ENCODE data around the gene SYNPR. TPM values are rescaled to one million over a fixed set of nuclear protein-coding genes. Genes with fewer than 3 reads are reported as not detected.

SYNPR gene
- total RNA-seq, 2 experiments from 2014 or later: not detected

- Histone ChIP-seq H3K27ac (ENCODE audit: low read depth in 1 of 2, low read length in 2 of 2) (no peak overlapping the region), H3K36me3 (ENCODE audit: insufficient read depth, low read length) (no peaks in the 10 kb centered on the region), H3K9me3 (ENCODE audit: control insufficient read depth in 1 of 2, insufficient read depth in 1 of 2, low read length in 2 of 2) (no peaks in the 10 kb centered on the region), H3K4me1 (ENCODE audit: insufficient read depth, low read length) (no peaks in the 10 kb centered on the region), H3K27me3 (ENCODE audit: control insufficient read depth in 1 of 2, insufficient read depth in 2 of 2, low read length in 2 of 2) (no peaks in the 10 kb centered on the region), H3K4me3 (ENCODE audit: low read length) (no peak overlapping the region)
- no peaks in the 10 kb centered on the region for H3K4me1 Mint-ChIP-seq (ENCODE audit: low read depth)
- DNase-seq (no peak), ATAC-seq (ENCODE audit: poor library complexity) (no peak)
- no peak overlapping the region for H3K4me3 Mint-ChIP-seq
- intact Hi-C loops (cut with DNase I, micrococcal nuclease): no loop called here
- no peaks in the 10 kb centered on the region for H3K27me3 Mint-ChIP-seq
- ChIA-PET CTCF (no interaction called here), POLR2A (no interaction called here)
- no peak overlapping the region for H3K27ac Mint-ChIP-seq
- no peak for TF ChIP-seq CTCF (IDR thresholded peaks at IDR 0.05)
- no peaks in the 10 kb centered on the region for H3K9me3 Mint-ChIP-seq
- H3K36me3 Mint-ChIP-seq (ENCODE audit: low read depth): no peaks in the 10 kb centered on the region
These were observed 378.7 kb downstream of the SYNPR start for GRCh38 chr3:63656786-63657185.

GRCh38 chr3:63661242-63661641, 383.1 kb downstream of the SYNPR start:
- no peaks in the 10 kb centered on the region for H3K4me1 Mint-ChIP-seq (ENCODE audit: low read depth)
- Histone ChIP-seq H3K9me3 (ENCODE audit: control insufficient read depth in 1 of 2, insufficient read depth in 1 of 2, low read length in 2 of 2) (peaks cover 0 to 4% of the 10 kb centered on the region in 2 experiments), H3K4me3 (ENCODE audit: low read length) (no peak overlapping the region), H3K27me3 (ENCODE audit: control insufficient read depth in 1 of 2, insufficient read depth in 2 of 2, low read length in 2 of 2) (no peaks in the 10 kb centered on the region), H3K27ac (ENCODE audit: low read depth in 1 of 2, low read length in 2 of 2) (no peak overlapping the region), H3K4me1 (ENCODE audit: insufficient read depth, low read length) (no peaks in the 10 kb centered on the region), H3K36me3 (ENCODE audit: insufficient read depth, low read length) (no peaks in the 10 kb centered on the region)
- intact Hi-C loops (cut with DNase I, micrococcal nuclease): no loop called here
- ChIA-PET CTCF (no interaction called here), POLR2A (no interaction called here)
- H3K27ac Mint-ChIP-seq: no peak overlapping the region
- H3K9me3 Mint-ChIP-seq: no peaks in the 10 kb centered on the region
- DNase-seq: no peak
- TF ChIP-seq CTCF (IDR thresholded peaks at IDR 0.05): no peak
- H3K27me3 Mint-ChIP-seq: no peaks in the 10 kb centered on the region
- H3K4me3 Mint-ChIP-seq: no peak overlapping the region
- ATAC-seq (ENCODE audit: poor library complexity): no peak
- no peaks in the 10 kb centered on the region for H3K36me3 Mint-ChIP-seq (ENCODE audit: low read depth)

GRCh38 chr3:63662011-63662410, 383.9 kb downstream of the SYNPR start:
- no peak overlapping the region for H3K27ac ChIP-seq (ENCODE audit: low read depth in 1 of 2, low read length in 2 of 2)
- H3K36me3 ChIP-seq (ENCODE audit: insufficient read depth, low read length): no peaks in the 10 kb centered on the region
- Mint-ChIP-seq H3K27me3 (no peaks in the 10 kb centered on the region), H3K4me3 (no peak overlapping the region), H3K4me1 (ENCODE audit: low read depth) (no peaks in the 10 kb centered on the region), H3K36me3 (ENCODE audit: low read depth) (no peaks in the 10 kb centered on the region), H3K9me3 (no peaks in the 10 kb centered on the region), H3K27ac (no peak overlapping the region)
- ChIA-PET CTCF (no interaction called here), POLR2A (no interaction called here)
- ATAC-seq (ENCODE audit: poor library complexity) (no peak), DNase-seq (no peak)
- intact Hi-C loops (cut with DNase I, micrococcal nuclease): no loop called here
- no peaks in the 10 kb centered on the region for H3K4me1 ChIP-seq (ENCODE audit: insufficient read depth, low read length)
- H3K4me3 ChIP-seq (ENCODE audit: low read length): no peak overlapping the region
- TF ChIP-seq CTCF (IDR thresholded peaks at IDR 0.05): no peak
- peaks cover 0 to 4% of the 10 kb centered on the region in 2 experiments for H3K9me3 ChIP-seq (ENCODE audit: control insufficient read depth in 1 of 2, insufficient read depth in 1 of 2, low read length in 2 of 2)
- no peaks in the 10 kb centered on the region for H3K27me3 ChIP-seq (ENCODE audit: control insufficient read depth in 1 of 2, insufficient read depth in 2 of 2, low read length in 2 of 2)
